Lower lobe of right lung (tissue), 2 donors: Measurements from ENCODE around the gene ZIC2. TPM values are rescaled to one million over a fixed set of nuclear protein-coding genes. Genes with fewer than 3 reads are reported as not detected.
A peak's percentile ranks its signal among the peaks of the same experiment; 100 is the strongest.

ENCODE experiments used
- ATAC-seq, 2 donors: fragments of 200-7000 bp; cut with Tn5 transposase; one replicate each; pipeline ENCODE4 v1.9.1; 2020 to 2022; ENCODE audit warnings: mild to moderate bottlenecking in 2 of 2, moderate library complexity in 2 of 2
- DNase-seq: peaks from one replicate; pipeline ENCODE4 v3.0.0-alpha.2; 2020
- H3K27ac ChIP-seq: fragments of 200-600 bp; one replicate; pipeline ENCODE4 v1.8.0; 2022
- H3K27me3 ChIP-seq: fragments of 200-600 bp; one replicate; pipeline ENCODE4 v1.8.0; 2022; ENCODE audit warnings: low read depth
- H3K36me3 ChIP-seq: fragments of 200-600 bp; one replicate; pipeline ENCODE4 v1.8.0; 2022; ENCODE audit warnings: mild to moderate bottlenecking
- H3K4me1 ChIP-seq: fragments of 200-600 bp; one replicate; pipeline ENCODE4 v1.8.0; 2022
- H3K4me3 ChIP-seq: fragments of 200-600 bp; one replicate; pipeline ENCODE4 v1.8.0; 2022; ENCODE audit warnings: mild to moderate bottlenecking
- H3K9me3 ChIP-seq: fragments of 200-600 bp; one replicate; pipeline ENCODE4 v1.8.0; 2022
- CTCF ChIP-seq: fragments of 200-600 bp; IDR thresholded peaks from one replicate; pipeline ENCODE4 v1.8.0; 2022; ENCODE audit warnings: antibody characterized with exemption, mild to moderate bottlenecking
- intact Hi-C: fragments of 100-400 bp; cut with DNase I; formaldehyde crosslinking; loops from one replicate; pipeline ENCODE4 v1.11.0; 2022
- total RNA-seq: library from RNA; stranded (reverse); fragmentation: NEBNext Ultra II Directional; extraction: Animal tissue kit (Norgen Biotek cat#: 25700); gene quantifications from one replicate; pipeline ENCODE4 v1.2.1, GENCODE V29; 2021
- donor health status: DM: no; HTN: yes; CAD: no; lungs with severe emphysema.

The ZIC2 gene
- total RNA-seq, 1 donor from 2014 or later = not detected

GRCh38 chr13:99988529-99989275 is 7.1 kb downstream of the ZIC2 start:
- H3K27me3 ChIP-seq = peaks cover 98% of the 10 kb centered on the region
- no peaks in the 10 kb centered on the region for H3K36me3 ChIP-seq
- no peak overlapping the region for H3K27ac ChIP-seq
- H3K4me1 ChIP-seq = peaks cover 16% of the 10 kb centered on the region
- no peaks in the 10 kb centered on the region for H3K9me3 ChIP-seq
- H3K4me3 ChIP-seq = no peak overlapping the region
- no peak for TF ChIP-seq CTCF
- no peak for ATAC-seq
- intact Hi-C loops = no loop called here
- no peak for DNase-seq

DNA sequence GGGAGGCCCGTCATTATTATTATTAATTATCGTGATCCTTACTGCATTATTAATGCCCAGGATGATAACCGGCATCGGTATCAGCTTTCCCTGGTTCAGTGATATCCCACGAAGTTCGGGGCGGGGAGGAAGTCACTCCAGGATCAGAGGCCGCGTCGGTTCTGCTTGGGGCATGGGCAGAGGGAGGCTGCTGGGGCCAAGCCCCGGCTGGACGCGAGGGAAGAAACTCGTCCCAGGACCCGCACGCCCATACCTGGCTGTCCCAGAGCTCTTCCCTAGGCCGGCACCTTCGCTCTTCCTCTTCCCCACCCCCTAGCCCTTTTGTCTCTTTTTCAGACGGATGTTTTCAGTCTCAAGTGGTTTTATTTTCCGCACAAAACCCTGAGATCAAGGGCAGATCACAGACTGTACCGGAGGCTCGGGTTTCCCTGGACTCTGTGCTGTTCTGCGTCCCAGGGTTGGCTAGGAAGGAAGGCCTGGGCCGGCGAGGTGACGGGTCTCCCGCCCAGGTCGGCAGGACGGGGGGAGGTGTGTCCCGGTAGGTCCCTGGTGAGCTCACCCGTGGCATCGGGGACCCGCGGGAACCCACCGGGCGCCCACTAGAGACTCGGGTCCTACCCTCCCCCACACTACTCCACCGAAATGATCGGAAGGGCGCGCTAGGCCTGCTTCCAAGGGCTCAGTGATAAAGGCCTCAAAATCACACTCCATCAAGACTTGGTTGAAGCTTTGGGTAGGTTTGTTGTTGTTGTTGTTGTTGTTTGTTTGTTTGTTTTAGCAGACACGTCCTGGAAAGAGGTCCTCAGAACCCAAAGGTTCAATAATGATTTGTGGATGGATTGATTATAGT is 7.9 kb downstream of the ZIC2 start:
- no peak overlapping the region for H3K27ac ChIP-seq
- peak; percentile 35 to 53 for ATAC-seq
- intact Hi-C loops = no loop called here
- no peak for TF ChIP-seq CTCF
- no peak overlapping the region for H3K4me3 ChIP-seq
- peaks cover 16% of the 10 kb centered on the region for H3K4me1 ChIP-seq
- DNase-seq = no peak
- H3K36me3 ChIP-seq = no peaks in the 10 kb centered on the region
- peaks cover 98% of the 10 kb centered on the region for H3K27me3 ChIP-seq
- H3K9me3 ChIP-seq = no peaks in the 10 kb centered on the region

DNA sequence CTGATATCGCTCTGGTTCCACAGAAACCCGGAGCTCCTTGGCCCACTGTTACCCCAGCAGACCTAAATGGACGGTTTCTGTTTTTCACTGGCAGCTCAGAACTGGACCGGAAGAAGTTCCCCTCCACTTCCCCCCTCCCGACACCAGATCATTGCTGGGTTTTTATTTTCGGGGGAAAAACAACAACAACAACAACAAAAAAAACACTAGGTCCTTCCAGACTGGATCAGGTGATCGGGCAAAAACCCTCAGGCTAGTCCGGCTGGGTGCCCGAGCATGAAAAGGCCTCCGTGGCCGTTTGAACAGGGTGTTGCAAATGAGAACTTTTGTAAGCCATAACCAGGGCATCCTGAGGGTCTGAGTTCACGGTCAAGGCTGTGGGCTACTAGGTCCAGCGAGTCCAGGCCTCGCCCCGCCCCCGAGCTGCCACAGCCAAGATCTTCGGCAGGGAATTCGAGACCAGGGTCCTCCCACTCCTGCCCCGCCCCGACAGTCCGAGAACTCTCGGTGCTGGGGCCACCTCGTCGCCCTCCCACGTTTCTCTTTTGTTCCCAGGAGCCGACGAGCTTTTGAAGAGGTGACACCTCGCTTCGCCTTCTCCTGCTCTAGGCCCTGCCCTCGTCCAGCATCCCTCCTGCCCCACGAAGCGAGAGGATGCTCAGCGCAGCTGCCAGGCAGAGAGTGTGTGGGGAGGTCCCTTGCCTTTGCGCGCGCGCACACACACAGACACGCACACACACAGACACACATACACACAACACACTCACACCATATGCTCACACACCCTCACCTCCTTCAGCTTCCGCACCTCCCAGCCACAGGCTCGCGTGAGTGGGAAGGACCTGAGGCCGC is 8.8 kb downstream of the ZIC2 start:
- H3K36me3 ChIP-seq = no peaks in the 10 kb centered on the region
- H3K4me1 ChIP-seq = peaks cover 16% of the 10 kb centered on the region
- ATAC-seq (peak; percentile 29 to 35), DNase-seq (no peak)
- no peaks in the 10 kb centered on the region for H3K9me3 ChIP-seq
- no peak overlapping the region for H3K4me3 ChIP-seq
- H3K27me3 ChIP-seq = peaks cover 99% of the 10 kb centered on the region
- TF ChIP-seq CTCF = no peak
- intact Hi-C loops = no loop called here
- H3K27ac ChIP-seq = no peak overlapping the region

GRCh38 chr13:99991013-99991827 is 9.6 kb downstream of the ZIC2 start:
- ATAC-seq (peak in 1 of 2 donors; percentile 34), DNase-seq (no peak)
- Histone ChIP-seq H3K27ac (no peak overlapping the region), H3K4me3 (no peak overlapping the region), H3K27me3 (peaks cover 100% of the 10 kb centered on the region), H3K9me3 (no peaks in the 10 kb centered on the region), H3K4me1 (peaks cover 16% of the 10 kb centered on the region), H3K36me3 (no peaks in the 10 kb centered on the region)
- intact Hi-C loops = no loop called here
- no peak for TF ChIP-seq CTCF
